HL-60 (cell line): ENCODE measurements around the gene TFB1M.

Experiments used
- DNase-seq, 2 experiments: peaks; one replicate each; pipeline ENCODE4 v3.0.0-alpha.2; 2010 to 2020; ENCODE audit warnings: low read depth in 1 of 2, low spot score in 1 of 2
- H3K27ac ChIP-seq: fragments of 250-450 bp; sonication (Bioruptor Pico); replicated peaks from 2 replicates; pipeline ENCODE4 v1.5.1; 2020; ENCODE audit warnings: mild to moderate bottlenecking, moderate library complexity
- H3K27me3 ChIP-seq: fragments of 250-450 bp; sonication (Bioruptor Pico); 2 replicates; pipeline ENCODE4 v1.5.1; 2021; ENCODE audit warnings: mild to moderate bottlenecking, moderate library complexity; ENCODE audit not compliant: insufficient read depth, poor library complexity, severe bottlenecking
- H3K4me3 ChIP-seq: replicated peaks from 2 replicates; pipeline ENCODE4 v1.5.1; 2011; ENCODE audit warnings: mild to moderate bottlenecking, control low read depth, low read length; ENCODE audit not compliant: insufficient read depth
- CTCF ChIP-seq: IDR thresholded peaks from one replicate; pipeline ENCODE4 v1.5.1; 2011; ENCODE audit warnings: low read length, control low read depth, inconsistent platforms; ENCODE audit not compliant: insufficient read depth
- GABPA ChIP-seq: IDR thresholded peaks from 2 replicates; pipeline ENCODE4 v1.6.1; 2012; ENCODE audit warnings: low read depth
- POLR2AphosphoS5 ChIP-seq: IDR thresholded peaks from 2 replicates; pipeline ENCODE4 v1.6.1; 2012; ENCODE audit warnings: low read depth
- REST ChIP-seq: IDR thresholded peaks from 2 replicates; pipeline ENCODE4 v1.6.1; 2012; ENCODE audit warnings: low read depth; ENCODE audit not compliant: insufficient replicate concordance
- SPI1 ChIP-seq: IDR thresholded peaks from 2 replicates; pipeline ENCODE4 v1.6.1; 2012; ENCODE audit warnings: low read depth, mild to moderate bottlenecking, borderline replicate concordance

Gene TFB1M

GRCh38 chr6:155253337-155253736 is 60.9 kb downstream of the TFB1M start:
- Histone ChIP-seq H3K27me3 (no peaks in the 10 kb centered on the region), H3K4me3 (no peak overlapping the region), H3K27ac (no peak overlapping the region)
- TF ChIP-seq GABPA: no peak
- TF ChIP-seq REST: no peak
- no peak for TF ChIP-seq CTCF
- no peak for TF ChIP-seq POLR2AphosphoS5
- no peak for DNase-seq

GRCh38 chr6:155252581-155252980 is 61.7 kb downstream of the TFB1M start:
- TF ChIP-seq SPI1 (no peak), POLR2AphosphoS5 (no peak), CTCF (no peak), GABPA (no peak), REST (no peak)
- no peak for DNase-seq
- Histone ChIP-seq H3K27me3 (no peaks in the 10 kb centered on the region), H3K4me3 (no peak overlapping the region), H3K27ac (no peak overlapping the region)

- TF ChIP-seq CTCF: no peak
- no peak for TF ChIP-seq REST
- TF ChIP-seq GABPA: no peak
- TF ChIP-seq POLR2AphosphoS5: no peak
- no peak for TF ChIP-seq SPI1
- no peak overlapping the region for H3K4me3 ChIP-seq
- H3K27me3 ChIP-seq: no peaks in the 10 kb centered on the region
- DNase-seq: no peak
- H3K27ac ChIP-seq: no peak overlapping the region
Observed at GRCh38 chr6:155250701-155251381, 63.4 kb downstream of the TFB1M start.
